Fibroblast of the aortic adventitia (primary cell): ENCODE results near the gene ARL11. TPM values are rescaled to one million over a fixed set of nuclear protein-coding genes. Genes with fewer than 3 reads are reported as not detected.
"Not testable (repeated sequence)": the region's sequence is repeated elsewhere in the genome, so short reads cannot be mapped to it uniquely, and the experiment has no call there.

ENCODE experiments used
- DNase-seq: peaks from one replicate; pipeline ENCODE4 v3.0.0-alpha.2; 2010; ENCODE audit warnings: low read depth
- H3K4me3 ChIP-seq: 2 replicates; pipeline ENCODE4 v1.5.1; 2011; ENCODE audit warnings: low read depth, mild to moderate bottlenecking, control low read depth, low read length, moderate library complexity
- CTCF ChIP-seq: IDR thresholded peaks from 2 replicates; pipeline ENCODE4 v1.5.1; 2011; ENCODE audit warnings: mild to moderate bottlenecking, low read length, control low read depth, inconsistent platforms; ENCODE audit not compliant: insufficient read depth
- total RNA-seq: library from RNA; depleted of rRNA; stranded (reverse); fragments of >200 nt; gene quantifications from 2 replicates; pipeline ENCODE4 v1.2.3, GENCODE V29; 2012; ENCODE audit warnings: low replicate concordance

Gene ARL11
- total RNA-seq, 1 donor = not detected

- DNase-seq = no peak
- H3K4me3 ChIP-seq = no peak overlapping the region
- no peak for TF ChIP-seq CTCF
Measured at GRCh38 chr13:49604570-49604969, 23.7 kb upstream of the ARL11 start.

GRCh38 chr13:49606747-49607648 lies 21.3 kb upstream of the ARL11 start:
- DNase-seq = peak; percentile 89
- peak; percentile 75 for TF ChIP-seq CTCF
- no peak overlapping the region for H3K4me3 ChIP-seq

- no peak for TF ChIP-seq CTCF
- no peak overlapping the region for H3K4me3 ChIP-seq
- DNase-seq = no peak
Measured at GRCh38 chr13:49607761-49608160, 20.5 kb upstream of the ARL11 start.

GRCh38 chr13:49608651-49609331 lies 19.5 kb upstream of the ARL11 start:
- no peak for TF ChIP-seq CTCF
- H3K4me3 ChIP-seq = no peak overlapping the region
- DNase-seq = no peak

- TF ChIP-seq CTCF = no peak
- no peak for DNase-seq
- no peak overlapping the region for H3K4me3 ChIP-seq
Measured at GRCh38 chr13:49610176-49610575, 18.1 kb upstream of the ARL11 start.

GRCh38 chr13:49612042-49612441 lies 16.3 kb upstream of the ARL11 start:
- H3K4me3 ChIP-seq, DNase-seq: not testable (repeated sequence)
